Glutamatergic neuron (in vitro differentiated cells): ENCODE data around the gene LRRC61. TPM values are rescaled to one million over a fixed set of nuclear protein-coding genes. Genes with fewer than 3 reads are reported as not detected.

Experiments used
- DNase-seq: peaks from one replicate; pipeline ENCODE4 v3.0.0; 2022
- H3K27ac Mint-ChIP-seq: one replicate; pipeline ENCODE4 v1.8.0; 2020; ENCODE audit warnings: mild to moderate bottlenecking, mixed read lengths, inconsistent platforms; ENCODE audit not compliant: unreplicated experiment
- H3K27me3 Mint-ChIP-seq: one replicate; pipeline ENCODE4 v1.8.0; 2020; ENCODE audit warnings: mild to moderate bottlenecking, moderate library complexity, mixed read lengths, inconsistent platforms; ENCODE audit not compliant: unreplicated experiment
- H3K36me3 Mint-ChIP-seq: one replicate; pipeline ENCODE4 v1.8.0; 2020; ENCODE audit warnings: mild to moderate bottlenecking, mixed read lengths, inconsistent platforms; ENCODE audit not compliant: unreplicated experiment
- H3K4me1 Mint-ChIP-seq: one replicate; pipeline ENCODE4 v1.8.0; 2020; ENCODE audit warnings: mild to moderate bottlenecking, low read depth, mixed read lengths, inconsistent platforms; ENCODE audit not compliant: unreplicated experiment
- H3K4me3 Mint-ChIP-seq: one replicate; pipeline ENCODE4 v1.8.0; 2020; ENCODE audit warnings: mild to moderate bottlenecking, mixed read lengths, inconsistent platforms; ENCODE audit not compliant: unreplicated experiment
- H3K9me3 Mint-ChIP-seq: one replicate; pipeline ENCODE4 v1.8.0; 2020; ENCODE audit warnings: mild to moderate bottlenecking, moderate library complexity, mixed read lengths, inconsistent platforms; ENCODE audit not compliant: unreplicated experiment
- CTCF ChIP-seq: fragments of 200-600 bp; sonication (generic); IDR thresholded peaks from one replicate; pipeline ENCODE4 v1.5.0; 2021; ENCODE audit not compliant: partially characterized antibody, unreplicated experiment
- total RNA-seq: library from RNA; stranded (reverse); fragmentation: NEBNext Ultra II Directional; extraction: Animal tissue kit (Norgen Biotek cat#: 25700); gene quantifications from one replicate; pipeline ENCODE4 v1.2.1, GENCODE V29; 2021; ENCODE audit not compliant: unreplicated experiment

Gene LRRC61
- total RNA-seq, 1 donor from 2014 or later: 10.2 TPM

- Mint-ChIP-seq H3K27ac (no peak overlapping the region), H3K9me3 (peaks cover 2% of the 10 kb centered on the region), H3K4me3 (no peak overlapping the region), H3K4me1 (no peaks in the 10 kb centered on the region), H3K27me3 (no peaks in the 10 kb centered on the region), H3K36me3 (no peaks in the 10 kb centered on the region)
- no peak for DNase-seq
- no peak for TF ChIP-seq CTCF
Measured at GRCh38 chr7:150317748-150318444, 5.3 kb upstream of the LRRC61 start.

GRCh38 chr7:150321788-150322113 is 1.4 kb upstream of the LRRC61 start:
- Mint-ChIP-seq H3K27ac (no peak overlapping the region), H3K4me1 (peaks cover 3% of the 10 kb centered on the region), H3K36me3 (no peaks in the 10 kb centered on the region), H3K27me3 (peaks cover 5% of the 10 kb centered on the region), H3K9me3 (no peaks in the 10 kb centered on the region), H3K4me3 (peak overlapping the region; percentile 30)
- no peak for DNase-seq
- no peak for TF ChIP-seq CTCF

GRCh38 chr7:150322114-150322832 is 882 bp upstream of the LRRC61 start:
- Mint-ChIP-seq H3K4me3 (peak overlapping the region; percentile 82), H3K27ac (no peak overlapping the region), H3K4me1 (peaks cover 3% of the 10 kb centered on the region), H3K36me3 (no peaks in the 10 kb centered on the region), H3K27me3 (peaks cover 5% of the 10 kb centered on the region), H3K9me3 (no peaks in the 10 kb centered on the region)
- DNase-seq: no peak
- TF ChIP-seq CTCF: no peak

- Mint-ChIP-seq H3K9me3 (no peaks in the 10 kb centered on the region), H3K27me3 (peaks cover 7% of the 10 kb centered on the region), H3K36me3 (no peaks in the 10 kb centered on the region), H3K27ac (peak overlapping the region; percentile 23), H3K4me1 (peaks cover 3% of the 10 kb centered on the region), H3K4me3 (peak overlapping the region; percentile 89)
- no peak for DNase-seq
- TF ChIP-seq CTCF: no peak
Measured at GRCh38 chr7:150323682-150324372, 672 bp downstream of the LRRC61 start.
